Choroid plexus epithelial cell (primary cell): ENCODE results near the gene CLSTN1.

Source experiments
- DNase-seq: peaks from one replicate; pipeline ENCODE4 v3.0.0-alpha.2; 2010; ENCODE audit warnings: low read depth
- H3K4me3 ChIP-seq: 2 replicates; pipeline ENCODE4 v1.5.1; 2011; ENCODE audit warnings: low read depth, mild to moderate bottlenecking, control low read depth, low read length, moderate library complexity
- CTCF ChIP-seq: conservative IDR thresholded peaks from 2 replicates; pipeline ENCODE4 v1.5.1; 2011; ENCODE audit warnings: low read depth, mild to moderate bottlenecking, control low read depth, inconsistent platforms, low read length, moderate library complexity

The CLSTN1 gene

DNA sequence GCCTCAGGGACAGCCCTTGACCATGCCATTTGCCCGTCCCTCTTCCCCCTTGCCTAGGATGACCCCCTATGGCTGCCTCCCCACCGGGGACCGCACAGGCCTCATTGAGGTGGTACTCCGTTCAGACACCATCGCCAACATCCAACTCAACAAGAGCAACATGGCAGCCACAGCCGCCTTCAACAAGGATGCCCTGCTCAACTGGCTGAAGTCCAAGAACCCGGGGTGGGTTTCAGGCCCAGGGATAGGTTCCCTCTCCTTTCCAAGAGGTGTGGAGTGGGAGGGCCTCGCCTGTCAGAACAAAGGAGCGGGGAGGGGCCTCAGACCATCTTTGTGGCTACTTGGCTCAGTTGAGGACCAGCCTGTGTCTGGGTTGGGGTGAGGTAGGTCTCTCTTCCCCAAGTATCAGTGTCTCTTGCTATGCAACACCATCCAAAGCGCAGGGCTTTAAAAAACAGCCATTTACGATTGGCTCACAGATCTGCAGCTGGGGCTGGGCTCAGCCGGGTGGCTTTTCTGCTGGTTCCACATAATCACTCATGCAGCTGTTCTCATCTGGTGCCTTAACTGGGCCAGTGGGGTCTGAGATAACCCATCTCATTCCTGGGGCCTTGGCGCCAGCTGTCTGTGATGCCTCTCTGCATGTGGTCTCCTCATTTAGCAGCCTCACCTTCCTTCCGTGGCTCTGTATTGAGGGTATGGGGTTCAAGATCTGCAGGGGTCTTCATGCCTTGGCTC, 100.5 kb downstream of the CLSTN1 start:
- no peak overlapping the region for H3K4me3 ChIP-seq
- no peak for DNase-seq
- TF ChIP-seq CTCF, result no peak

DNA sequence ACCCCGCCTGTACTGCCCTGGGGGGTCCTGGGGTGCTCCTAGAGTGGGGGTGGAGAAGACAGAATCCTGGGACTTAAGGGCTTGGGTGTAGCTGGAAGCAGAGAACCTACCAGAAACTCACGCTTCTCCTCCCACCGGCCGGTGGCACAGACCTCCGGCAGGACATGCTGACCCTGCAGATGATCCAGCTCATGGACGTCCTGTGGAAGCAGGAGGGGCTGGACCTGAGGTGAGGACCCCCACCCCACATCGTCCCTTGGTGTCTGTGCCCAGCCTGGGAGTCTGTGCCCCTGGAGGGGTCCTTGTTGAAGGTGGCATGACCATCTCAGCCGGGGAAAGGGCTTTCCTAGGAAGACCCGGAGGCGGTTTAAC, 101.4 kb downstream of the CLSTN1 start:
- TF ChIP-seq CTCF, result no peak
- H3K4me3 ChIP-seq, result no peak overlapping the region
- DNase-seq, result no peak

DNA sequence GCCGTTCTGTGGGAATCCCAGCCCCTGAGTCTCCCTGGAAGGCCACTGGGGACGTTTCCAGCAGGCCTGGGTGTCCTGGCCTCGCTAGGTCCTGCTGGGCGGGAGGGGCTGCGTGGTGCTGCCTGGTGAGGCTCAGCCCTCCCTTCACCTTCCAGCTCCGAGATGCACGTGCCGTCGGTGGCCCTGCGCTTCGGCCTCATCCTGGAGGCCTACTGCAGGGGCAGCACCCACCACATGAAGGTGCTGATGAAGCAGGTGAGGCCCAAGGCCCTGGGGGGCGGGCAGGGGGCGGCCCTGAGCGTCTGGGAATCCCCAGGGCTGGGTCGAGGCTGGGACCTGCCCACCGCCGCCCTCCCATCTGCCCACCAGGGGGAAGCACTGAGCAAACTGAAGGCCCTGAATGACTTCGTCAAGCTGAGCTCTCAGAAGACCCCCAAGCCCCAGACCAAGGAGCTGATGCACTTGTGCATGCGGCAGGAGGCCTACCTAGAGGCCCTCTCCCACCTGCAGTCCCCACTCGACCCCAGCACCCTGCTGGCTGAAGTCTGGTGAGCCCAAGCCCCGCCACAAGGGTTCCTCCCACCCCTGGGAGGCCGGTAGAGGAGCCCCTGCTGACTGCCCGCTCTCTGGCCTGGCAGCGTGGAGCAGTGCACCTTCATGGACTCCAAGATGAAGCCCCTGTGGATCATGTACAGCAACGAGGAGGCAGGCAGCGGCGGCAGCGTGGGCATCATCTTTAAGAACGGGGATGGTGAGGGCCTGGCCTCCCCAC, 102.0 kb downstream of the CLSTN1 start:
- H3K4me3 ChIP-seq, result no peak overlapping the region
- peak; percentile 33 for DNase-seq
- peak; percentile 74 for TF ChIP-seq CTCF

DNA sequence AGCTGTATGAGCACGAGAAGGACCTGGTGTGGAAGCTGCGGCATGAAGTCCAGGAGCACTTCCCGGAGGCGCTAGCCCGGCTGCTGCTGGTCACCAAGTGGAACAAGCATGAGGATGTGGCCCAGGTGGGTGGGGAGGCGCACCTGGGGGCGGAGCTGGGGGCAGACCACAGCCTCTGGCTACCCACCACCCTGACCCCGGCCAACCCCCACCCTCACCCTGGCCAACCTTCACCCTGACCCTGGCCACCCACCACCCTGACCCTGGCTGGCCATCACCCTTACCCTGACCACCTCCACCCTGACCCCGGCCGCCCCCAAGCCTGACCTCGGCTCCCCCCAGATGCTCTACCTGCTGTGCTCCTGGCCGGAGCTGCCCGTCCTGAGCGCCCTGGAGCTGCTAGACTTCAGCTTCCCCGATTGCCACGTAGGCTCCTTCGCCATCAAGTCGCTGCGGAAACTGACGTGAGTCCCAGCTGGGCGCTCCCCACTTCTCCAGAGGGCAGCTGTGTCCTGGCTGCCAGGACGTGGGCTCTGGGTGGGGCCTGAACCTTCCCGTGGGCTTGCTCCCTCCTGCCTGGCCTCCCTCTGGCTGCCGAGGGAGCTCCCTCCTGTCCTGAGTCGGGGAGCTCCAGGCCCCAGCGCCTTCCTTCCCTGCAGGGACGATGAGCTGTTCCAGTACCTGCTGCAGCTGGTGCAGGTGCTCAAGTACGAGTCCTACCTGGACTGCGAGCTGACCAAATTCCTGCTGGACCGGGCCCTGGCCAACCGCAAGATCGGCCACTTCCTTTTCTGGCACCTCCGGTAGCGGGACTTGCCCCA, 102.8 kb downstream of the CLSTN1 start:
- no peak overlapping the region for H3K4me3 ChIP-seq
- TF ChIP-seq CTCF, result no peak
- no peak for DNase-seq

GRCh38 chr1:9719978-9720722, 103.6 kb downstream of the CLSTN1 start:
- H3K4me3 ChIP-seq, result no peak overlapping the region
- no peak for TF ChIP-seq CTCF
- no peak for DNase-seq

GRCh38 chr1:9718006-9718680, 105.6 kb downstream of the CLSTN1 start:
- no peak for TF ChIP-seq CTCF
- DNase-seq, result no peak
- no peak overlapping the region for H3K4me3 ChIP-seq
